Mesothelial cell of epicardium (in vitro differentiated cells): ENCODE results near the gene RHOB. TPM values are rescaled to one million over a fixed set of nuclear protein-coding genes. Genes with fewer than 3 reads are reported as not detected.

ENCODE experiments used
- DNase-seq, 2 experiments: peaks; one replicate each; pipeline ENCODE4 v3.0.0; 2021; ENCODE audit warnings: low spot score in 2 of 2; ENCODE audit not compliant: unreplicated experiment in 2 of 2
- H3K27ac Mint-ChIP-seq: 2 replicates; pipeline ENCODE4 v1.8.0; 2021; ENCODE audit warnings: mixed read lengths
- H3K27me3 Mint-ChIP-seq: 2 replicates; pipeline ENCODE4 v1.8.0; 2021; ENCODE audit warnings: low read depth, mixed read lengths
- H3K36me3 Mint-ChIP-seq: 2 replicates; pipeline ENCODE4 v1.8.0; 2021; ENCODE audit warnings: mixed read lengths
- H3K4me1 Mint-ChIP-seq: 2 replicates; pipeline ENCODE4 v1.8.0; 2021; ENCODE audit warnings: mixed read lengths
- H3K4me3 Mint-ChIP-seq: 2 replicates; pipeline ENCODE4 v1.8.0; 2021; ENCODE audit warnings: mild to moderate bottlenecking, moderate library complexity, mixed read lengths
- H3K9me3 Mint-ChIP-seq: 2 replicates; pipeline ENCODE4 v1.8.0; 2021; ENCODE audit warnings: mixed read lengths
- CTCF ChIP-seq: fragments of 200-600 bp; sonication (generic); IDR thresholded peaks from one replicate; pipeline ENCODE4 v1.5.0; 2021; ENCODE audit warnings: antibody characterized with exemption; ENCODE audit not compliant: unreplicated experiment
- total RNA-seq: library from RNA; stranded (reverse); gene quantifications from 3 replicates; pipeline ENCODE4 v1.2.1, GENCODE V29; 2021

The RHOB gene
- total RNA-seq, 1 donor from 2014 or later, result 85.9 TPM

GRCh38 chr2:20427931-20428526 is 18.8 kb upstream of the RHOB start:
- H3K9me3 Mint-ChIP-seq, result no peaks in the 10 kb centered on the region
- no peak overlapping the region for H3K27ac Mint-ChIP-seq
- H3K36me3 Mint-ChIP-seq, result no peaks in the 10 kb centered on the region
- H3K4me1 Mint-ChIP-seq, result no peaks in the 10 kb centered on the region
- DNase-seq, result no peak
- H3K4me3 Mint-ChIP-seq, result no peak overlapping the region
- H3K27me3 Mint-ChIP-seq, result peaks cover 3% of the 10 kb centered on the region
- no peak for TF ChIP-seq CTCF

GRCh38 chr2:20428717-20429490 is 18.0 kb upstream of the RHOB start:
- TF ChIP-seq CTCF, result no peak
- no peaks in the 10 kb centered on the region for H3K36me3 Mint-ChIP-seq
- DNase-seq, result no peak
- H3K27me3 Mint-ChIP-seq, result peaks cover 4% of the 10 kb centered on the region
- H3K4me3 Mint-ChIP-seq, result no peak overlapping the region
- no peaks in the 10 kb centered on the region for H3K4me1 Mint-ChIP-seq
- no peaks in the 10 kb centered on the region for H3K9me3 Mint-ChIP-seq
- H3K27ac Mint-ChIP-seq, result no peak overlapping the region

GRCh38 chr2:20429528-20429927 is 17.3 kb upstream of the RHOB start:
- Mint-ChIP-seq H3K9me3 (no peaks in the 10 kb centered on the region), H3K4me3 (no peak overlapping the region), H3K36me3 (no peaks in the 10 kb centered on the region), H3K27me3 (peaks cover 4% of the 10 kb centered on the region), H3K4me1 (no peaks in the 10 kb centered on the region), H3K27ac (no peak overlapping the region)
- no peak for TF ChIP-seq CTCF
- no peak for DNase-seq

GRCh38 chr2:20430035-20430434 is 16.8 kb upstream of the RHOB start:
- Mint-ChIP-seq H3K4me3 (no peak overlapping the region), H3K4me1 (no peaks in the 10 kb centered on the region), H3K9me3 (no peaks in the 10 kb centered on the region), H3K27me3 (peaks cover 4% of the 10 kb centered on the region), H3K27ac (no peak overlapping the region), H3K36me3 (no peaks in the 10 kb centered on the region)
- TF ChIP-seq CTCF, result no peak
- no peak for DNase-seq

GRCh38 chr2:20430461-20431300 is 16.2 kb upstream of the RHOB start:
- no peak for DNase-seq

More at GRCh38 chr2:20430461-20431300, 16.2 kb upstream of the RHOB start:
- H3K27me3 Mint-ChIP-seq, result peaks cover 4% of the 10 kb centered on the region
- H3K36me3 Mint-ChIP-seq, result no peaks in the 10 kb centered on the region
- no peak for TF ChIP-seq CTCF
- H3K9me3 Mint-ChIP-seq, result no peaks in the 10 kb centered on the region
- H3K4me3 Mint-ChIP-seq, result no peak overlapping the region
- no peak overlapping the region for H3K27ac Mint-ChIP-seq
- H3K4me1 Mint-ChIP-seq, result no peaks in the 10 kb centered on the region
